ENCODE data around the gene OTP.

Gene OTP

DNA sequence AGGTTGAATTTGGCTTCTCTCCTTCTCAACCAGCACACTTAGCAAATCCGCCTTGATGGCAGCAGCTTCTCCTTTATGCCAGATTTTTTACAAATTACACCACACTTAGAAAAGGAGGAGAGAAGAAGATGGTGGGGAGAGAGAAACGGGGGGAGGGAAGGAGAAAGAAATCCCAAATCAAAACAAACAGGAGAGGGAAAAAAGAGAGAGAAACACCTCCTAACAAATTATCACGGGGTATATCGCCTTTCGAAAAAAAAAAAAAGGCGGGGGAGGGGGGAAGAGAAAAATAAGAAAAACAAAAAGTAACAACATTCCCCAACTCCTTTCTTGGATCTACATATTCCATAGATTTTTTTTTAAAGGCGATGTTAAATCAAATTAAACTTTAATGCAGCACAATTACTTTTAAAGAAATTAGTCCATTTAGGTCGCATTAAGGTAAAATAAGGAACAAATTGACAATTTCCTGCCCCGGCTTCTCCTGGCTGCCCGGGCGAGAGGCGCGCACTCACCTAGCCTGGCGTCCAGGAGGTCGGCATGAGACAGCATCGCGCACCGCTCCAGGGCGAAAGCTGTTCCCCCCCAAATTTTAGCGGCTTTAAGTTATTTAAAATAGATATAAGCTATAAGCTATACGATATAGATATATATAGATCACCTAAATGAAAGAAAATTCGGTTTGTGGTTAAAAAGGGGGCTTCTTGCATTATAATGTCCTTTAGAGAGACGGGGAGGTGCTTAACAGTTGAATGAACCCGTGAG, at the start of gene OTP:
TSS of gene OTP (minus strand) at position 716 of the 765 bp plus-strand sequence. CDS start at position 552, 164 bp downstream.
- no peak for DNase-seq (ENCODE audit: low read depth in 2 of 2)

DNA sequence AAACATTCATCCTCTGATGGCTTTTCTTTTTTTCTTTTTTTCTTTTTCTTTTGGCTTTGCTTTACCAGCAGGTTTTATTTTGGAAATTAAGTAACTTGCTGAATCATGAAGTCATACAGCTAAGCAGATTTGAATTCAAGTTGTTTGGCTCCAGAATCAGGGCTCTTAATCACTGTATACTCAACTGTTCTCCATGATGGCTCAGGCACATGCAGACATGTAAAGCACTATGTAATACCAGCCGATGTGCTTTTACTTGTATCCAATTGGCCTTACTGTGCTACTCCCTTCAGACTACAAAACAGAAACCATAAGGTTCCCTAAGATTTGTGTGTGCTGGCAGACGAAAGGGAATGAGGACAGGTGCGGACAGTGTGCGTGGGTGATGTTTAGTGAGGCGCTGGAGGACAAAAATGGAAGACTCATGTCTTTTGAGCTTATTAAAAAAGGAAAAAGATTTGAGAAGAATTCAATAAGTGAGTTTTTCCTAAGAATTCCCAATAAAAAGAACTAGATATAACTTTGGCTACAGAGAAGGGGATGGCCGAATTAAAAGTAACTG, 44.7 kb upstream of the OTP start:
- DNase-seq (ENCODE audit: low read depth in 2 of 2): no peak

DNA sequence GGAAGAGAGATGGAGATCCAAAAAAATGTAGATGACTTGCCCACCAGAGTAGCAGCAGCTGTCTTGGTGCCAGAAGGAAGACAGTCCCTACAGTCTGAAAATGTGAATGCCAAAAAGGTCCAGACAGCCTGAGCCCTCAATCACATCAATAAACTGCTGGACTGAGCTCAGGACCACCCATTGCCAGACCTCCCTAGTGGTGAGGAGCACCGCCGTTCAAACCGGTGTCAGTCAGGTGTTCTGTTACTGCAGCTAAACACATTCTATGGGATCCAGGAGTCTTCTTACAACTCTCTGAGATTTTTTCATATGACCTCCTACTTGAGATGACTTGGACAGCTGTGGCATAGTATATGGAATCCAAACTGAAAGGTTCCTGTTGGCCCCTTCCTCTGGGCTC, 32.0 kb upstream of the OTP start:
- DNase-seq (ENCODE audit: low read depth in 2 of 2): no peak

DNA sequence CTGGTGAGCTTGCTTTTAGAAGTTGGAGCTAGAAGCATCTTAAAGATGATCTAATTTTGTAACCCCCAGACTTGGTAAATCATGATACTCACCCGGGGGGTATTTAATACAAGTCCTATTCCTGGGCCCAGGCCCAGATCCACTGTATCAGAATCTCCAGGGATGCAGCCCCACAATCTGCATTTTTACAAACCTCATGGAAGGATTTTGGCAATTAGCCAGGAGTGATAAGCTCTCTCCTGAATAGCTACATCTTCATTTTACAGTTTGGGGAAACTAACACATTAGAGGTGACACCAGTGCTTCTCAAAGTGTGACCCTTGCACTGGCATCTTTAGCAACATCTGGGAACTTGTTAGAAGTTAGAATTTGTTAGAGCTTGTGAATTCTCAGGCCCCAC, 31.2 kb upstream of the OTP start:
- no peak for DNase-seq (ENCODE audit: low read depth in 2 of 2)

DNA sequence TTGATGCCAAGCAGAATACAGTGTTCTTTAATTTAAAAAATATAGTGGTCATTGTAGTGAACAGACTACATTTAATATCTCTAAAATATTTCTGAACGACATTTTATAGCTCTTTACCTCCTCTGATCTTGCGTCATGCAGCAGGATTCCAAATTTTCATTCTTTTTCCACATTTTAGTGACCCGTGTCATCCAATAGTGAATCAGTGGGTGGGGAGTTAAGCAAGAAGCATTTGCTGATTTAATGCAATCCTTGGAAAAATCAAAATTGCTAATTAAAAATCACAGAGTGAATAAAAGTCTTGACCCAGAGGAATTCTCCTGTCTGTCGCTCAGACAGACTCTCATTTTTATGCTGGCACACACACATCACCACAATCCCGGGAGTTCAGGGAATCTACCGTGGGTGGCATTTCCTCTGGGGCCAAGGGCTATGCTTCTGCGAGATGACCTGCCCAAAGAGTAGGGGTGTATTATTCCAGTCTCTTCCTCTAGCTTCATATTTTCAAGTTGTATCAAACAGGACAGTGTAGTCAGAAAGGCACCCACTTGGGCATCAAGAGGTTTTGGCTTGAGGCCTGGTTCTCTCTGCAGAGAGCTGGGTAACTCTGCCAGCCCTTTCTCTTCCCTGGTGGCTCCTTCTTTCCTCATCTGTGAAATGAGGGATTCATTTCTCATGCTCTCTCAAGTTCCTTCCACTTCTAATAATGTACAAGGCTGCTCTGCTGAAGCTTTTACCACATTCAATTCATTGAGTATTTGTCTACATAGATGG, 24.8 kb upstream of the OTP start:
- no peak for DNase-seq (ENCODE audit: low read depth in 2 of 2)

DNA sequence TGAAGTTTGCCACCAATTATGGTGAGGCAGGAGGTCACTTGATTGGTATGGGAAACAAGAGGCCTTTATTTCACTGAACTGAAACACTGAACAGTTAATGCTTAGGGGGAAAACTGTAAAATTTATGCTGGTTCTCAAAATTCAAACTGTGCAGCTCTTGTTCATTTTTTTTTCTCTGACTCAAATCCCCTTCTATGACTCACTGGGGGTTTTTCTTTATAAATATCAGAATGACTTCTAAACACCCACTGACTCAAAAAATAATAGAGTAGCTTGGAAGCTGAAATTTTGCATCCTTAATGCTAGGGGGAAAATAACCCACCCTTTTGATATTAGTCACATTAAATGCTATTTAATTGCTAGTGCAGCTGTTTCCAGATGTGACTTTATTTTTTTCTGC, 24.1 kb upstream of the OTP start:
- no peak for DNase-seq (ENCODE audit: low read depth in 2 of 2)

DNA sequence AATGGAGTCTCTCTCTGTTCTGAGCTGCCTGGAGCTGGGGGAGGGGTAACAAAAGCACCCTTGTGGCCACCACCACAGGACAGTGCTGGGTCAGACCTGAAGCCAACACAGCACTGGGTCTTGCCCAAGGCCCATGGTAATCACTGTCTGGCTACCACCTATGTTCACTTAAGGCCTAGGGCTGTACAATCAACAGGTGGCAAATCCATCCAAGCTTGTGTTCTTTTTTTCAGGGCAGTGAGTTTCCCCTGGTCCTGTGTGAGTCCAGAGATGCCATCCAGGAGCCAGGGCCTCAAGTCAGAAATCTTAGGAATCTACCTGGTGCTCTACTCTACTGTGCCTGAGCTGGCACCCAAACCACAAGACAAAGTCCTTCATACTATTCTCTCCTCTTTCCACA, 20.1 kb upstream of the OTP start:
- no peak for DNase-seq (ENCODE audit: low read depth in 2 of 2)

DNA sequence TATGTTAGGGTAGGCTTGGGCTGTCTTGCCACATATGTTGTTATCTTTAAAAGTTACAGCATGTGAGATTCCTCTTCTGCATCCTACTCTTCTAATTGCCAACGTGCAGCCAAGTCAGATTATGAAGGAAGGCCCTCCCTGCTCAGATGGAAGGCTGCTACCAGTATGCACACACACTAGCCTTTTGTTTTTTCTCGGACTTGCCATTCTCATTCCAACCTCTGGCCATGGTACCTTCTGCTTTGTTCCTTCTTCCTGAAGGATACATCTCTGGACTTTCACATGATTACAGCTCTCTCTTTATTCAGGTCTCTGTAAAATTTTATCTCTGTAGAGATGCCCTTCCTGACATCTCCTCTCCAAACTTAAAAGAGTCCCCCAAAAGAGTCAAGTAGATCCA, 12.8 kb upstream of the OTP start:
- DNase-seq (ENCODE audit: low read depth in 2 of 2): no peak

DNA sequence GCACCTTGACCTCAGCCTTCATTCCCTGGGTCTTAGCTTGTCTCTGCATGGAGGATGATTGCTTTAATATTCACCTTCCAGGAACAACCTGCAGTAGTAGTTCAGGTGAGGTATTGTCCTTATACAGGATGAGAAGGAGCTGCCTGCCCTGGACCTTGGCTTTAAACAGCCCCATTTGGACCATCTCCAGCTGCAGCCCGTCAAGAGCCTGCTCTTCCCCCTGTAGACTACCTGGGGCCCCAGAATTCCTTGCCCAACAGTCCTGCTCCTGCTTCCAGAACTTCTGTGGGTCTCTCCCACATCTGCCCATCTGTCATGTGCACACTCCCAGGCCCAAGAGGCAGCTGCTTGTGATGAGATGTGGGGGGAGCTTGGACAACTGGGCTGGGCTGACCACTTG, 12.2 kb upstream of the OTP start:
- DNase-seq (ENCODE audit: low read depth in 2 of 2): no peak

DNA sequence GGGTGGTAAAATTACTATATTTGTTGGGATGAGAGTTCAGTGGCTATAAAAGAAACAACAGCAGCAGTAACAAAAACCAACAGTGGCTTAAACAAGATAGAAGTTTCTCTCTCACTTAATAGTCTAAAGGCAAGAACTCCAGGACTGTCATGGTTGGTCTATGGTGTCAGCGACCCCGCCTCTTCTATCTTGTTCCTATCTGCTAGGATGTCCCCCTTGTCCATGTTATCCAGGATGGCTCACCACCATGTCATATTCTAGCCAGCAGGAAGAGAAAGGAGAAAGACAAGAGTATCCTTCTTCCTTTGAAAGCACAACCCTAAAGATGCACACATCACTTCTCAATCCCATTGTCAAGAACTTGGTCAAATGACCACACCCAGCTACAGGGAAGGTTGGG, 11.3 kb upstream of the OTP start:
- no peak for DNase-seq (ENCODE audit: low read depth in 2 of 2)

DNA sequence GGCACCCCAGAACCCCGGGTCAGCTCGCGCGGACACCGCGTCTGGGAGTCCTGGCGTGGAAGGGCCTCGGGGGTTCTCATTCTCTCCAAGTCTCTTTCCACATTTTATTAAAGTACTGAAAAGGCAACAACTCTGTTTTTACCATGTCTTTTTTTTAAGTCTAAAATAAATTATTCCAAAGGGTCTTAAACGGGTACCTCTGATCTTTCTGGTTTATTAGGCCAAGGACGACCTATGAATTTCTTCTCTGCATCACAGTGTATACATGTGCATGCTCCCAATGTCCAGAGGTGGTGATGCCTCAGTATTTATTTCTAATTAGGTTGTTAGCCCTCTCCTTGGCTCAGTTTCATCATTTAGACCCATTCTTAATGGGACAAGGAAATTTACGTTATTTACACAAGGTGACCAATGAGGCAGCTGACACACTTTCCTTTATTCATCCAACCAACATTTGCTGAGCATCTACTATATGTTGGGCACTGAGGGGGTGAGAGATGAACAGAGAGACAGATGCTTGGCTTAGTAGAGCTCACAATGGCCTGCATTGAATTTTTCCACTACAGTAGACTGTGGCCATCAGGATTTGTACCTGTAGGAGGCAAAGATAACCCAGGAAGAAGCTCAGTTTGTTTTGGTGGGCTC, 7.6 kb upstream of the OTP start:
- DNase-seq (ENCODE audit: low read depth in 2 of 2): no peak

DNA sequence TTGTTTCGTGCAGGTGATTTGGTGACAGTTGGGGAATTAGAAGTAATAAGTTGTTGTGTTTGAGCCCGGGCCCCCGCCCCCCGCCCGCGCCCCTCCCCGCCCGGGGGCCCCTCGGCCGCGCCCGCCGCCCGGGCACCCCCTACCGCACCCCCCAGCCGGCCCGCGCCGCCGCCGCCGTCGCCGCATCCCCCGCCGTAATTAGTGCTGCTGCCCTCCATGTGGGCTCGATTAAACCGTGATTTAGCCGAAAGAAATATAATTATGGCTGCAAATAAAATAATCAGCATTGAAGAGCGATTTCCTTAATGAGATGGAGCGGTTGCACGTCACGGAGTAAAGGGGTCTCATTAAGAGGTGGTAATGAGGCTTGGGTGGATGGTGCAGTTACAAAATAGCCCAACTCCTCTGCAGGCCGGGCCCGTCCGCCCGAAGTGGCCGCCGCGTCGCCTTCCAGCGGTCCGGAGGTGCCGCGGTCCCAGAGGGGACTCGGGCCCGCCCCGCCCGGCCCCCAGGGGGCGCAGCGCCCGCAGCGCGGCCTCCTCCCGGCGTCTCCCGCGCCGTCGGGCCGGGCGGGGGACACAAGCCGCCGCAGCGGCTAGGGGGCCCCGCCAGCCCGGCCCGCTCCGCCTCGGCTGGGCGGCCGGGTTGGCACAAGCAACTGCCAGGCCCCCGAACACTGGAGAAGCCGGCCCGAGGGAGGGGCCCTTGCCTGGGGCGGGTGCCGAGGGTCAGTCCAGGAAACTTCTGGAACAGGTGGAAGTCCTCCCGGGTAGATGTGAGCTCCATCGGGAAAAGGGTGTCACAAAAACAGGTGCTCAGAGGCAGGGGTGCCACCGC, 6.9 kb upstream of the OTP start:
- no peak for DNase-seq (ENCODE audit: low read depth in 2 of 2)

DNA sequence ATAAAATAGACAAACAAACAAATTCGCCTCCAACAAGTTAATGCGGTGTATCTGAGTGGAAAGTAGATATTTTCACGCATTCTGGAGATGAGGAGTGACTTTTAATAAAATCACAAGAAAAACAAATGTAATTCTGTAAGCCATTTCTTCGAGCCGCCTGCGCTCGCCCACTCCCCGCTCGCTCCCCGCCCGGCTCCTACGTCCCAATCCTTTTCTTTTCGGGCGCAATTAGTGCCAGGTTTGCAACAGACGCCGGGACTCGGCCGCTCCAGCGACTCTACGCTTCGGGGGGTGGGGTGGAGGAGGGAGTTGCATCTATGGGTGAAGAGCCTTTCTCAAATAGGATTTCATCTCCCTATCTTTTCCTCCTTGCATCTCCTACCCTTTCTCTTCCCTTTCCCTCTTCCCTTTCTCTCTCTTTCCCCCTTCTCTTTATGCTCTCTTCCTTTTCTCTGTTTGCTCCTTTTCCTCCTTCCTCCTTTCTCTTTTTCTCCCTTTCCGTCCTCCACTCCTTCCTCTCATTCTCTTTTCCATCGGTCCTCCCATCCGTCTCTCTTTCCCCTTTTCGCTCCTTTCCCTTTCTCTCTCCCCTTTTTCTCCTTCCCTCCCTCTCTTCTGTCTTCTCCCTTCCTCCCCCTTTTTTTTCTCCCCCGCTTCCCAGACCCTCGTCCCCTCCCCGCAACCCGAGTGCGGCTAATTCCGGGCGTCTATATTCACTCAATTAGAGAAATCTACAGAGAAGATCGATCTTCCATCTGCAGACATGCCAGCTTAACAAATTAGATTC, 6.1 kb upstream of the OTP start:
- DNase-seq (ENCODE audit: low read depth in 2 of 2): no peak

DNA sequence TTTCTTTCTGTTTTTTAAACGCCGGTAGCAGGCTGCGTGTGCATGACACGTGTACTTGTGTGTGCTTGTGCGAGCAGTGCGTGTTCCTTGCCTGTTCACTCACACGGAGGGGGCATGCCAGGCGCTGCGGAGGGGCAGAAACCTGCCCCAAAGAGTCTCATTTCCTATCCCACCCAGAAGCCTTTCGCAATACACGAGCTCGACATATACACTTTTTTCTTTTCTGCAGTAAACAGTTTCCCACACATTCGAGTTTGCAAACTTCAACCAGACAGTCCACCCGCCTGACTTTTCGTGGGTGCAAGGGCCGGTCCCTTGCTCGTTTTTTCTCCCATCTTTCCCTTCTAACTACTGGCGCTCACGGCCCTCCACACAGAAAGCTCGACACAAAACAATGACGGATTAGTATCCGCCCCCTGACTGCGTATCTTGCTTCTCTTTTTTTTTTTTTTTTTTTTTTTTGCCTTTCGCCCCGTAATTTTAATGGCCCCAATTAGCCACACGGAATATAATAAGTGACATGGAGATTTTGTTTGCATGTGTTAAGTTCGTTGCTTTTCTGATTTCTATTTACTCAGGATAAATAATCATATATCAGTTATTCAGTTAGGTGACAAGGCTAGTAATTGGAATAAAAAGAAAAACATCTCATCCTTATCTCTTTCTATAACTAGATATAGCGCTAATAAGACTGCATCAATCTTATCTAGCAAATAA, 5.3 kb upstream of the OTP start:
- DNase-seq (ENCODE audit: low read depth in 2 of 2): no peak

DNA sequence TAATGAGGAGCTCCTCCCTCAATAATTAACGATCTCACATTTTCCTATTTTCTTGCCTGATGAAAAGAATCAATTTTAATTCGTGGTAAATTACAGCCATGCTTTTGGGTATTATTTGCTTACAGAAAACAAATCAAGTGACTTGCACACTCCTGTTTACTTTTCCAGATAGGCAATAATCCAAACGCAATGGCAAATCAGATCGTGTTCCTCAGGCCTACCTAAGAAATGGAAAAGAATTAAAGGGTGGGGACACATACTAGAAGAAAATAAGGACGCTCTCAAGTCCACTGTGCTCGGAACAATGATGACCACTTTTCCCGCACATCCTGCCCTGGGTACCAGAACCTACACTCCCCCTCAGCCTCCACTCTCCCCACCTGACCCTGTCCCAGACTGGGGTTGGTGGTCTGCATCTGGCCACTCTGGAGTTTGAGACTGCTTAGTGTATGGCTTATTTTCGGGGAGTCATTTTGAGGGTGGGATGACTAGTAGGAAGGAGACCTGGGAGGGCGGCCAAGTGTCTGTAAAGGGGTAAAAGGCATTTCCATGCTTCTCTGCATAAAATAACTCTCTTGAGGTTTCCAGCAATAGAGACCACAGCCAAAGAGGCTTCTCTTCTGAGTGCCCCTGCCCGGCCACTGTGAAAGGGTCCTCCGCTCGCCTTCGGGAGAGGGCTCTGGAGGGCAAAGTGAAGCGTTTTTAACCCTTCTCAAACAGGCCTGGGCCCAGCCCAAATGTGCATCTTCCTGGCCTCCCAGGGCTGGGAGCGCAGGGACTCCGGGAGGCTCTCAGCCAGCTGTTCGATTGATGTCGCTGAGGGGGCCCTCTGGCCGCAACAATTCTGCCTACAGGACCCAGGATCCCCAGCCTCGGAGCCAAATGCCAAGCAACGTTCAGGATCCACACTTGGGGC, 4.5 kb upstream of the OTP start:
- no peak for DNase-seq (ENCODE audit: low read depth in 2 of 2)

DNA sequence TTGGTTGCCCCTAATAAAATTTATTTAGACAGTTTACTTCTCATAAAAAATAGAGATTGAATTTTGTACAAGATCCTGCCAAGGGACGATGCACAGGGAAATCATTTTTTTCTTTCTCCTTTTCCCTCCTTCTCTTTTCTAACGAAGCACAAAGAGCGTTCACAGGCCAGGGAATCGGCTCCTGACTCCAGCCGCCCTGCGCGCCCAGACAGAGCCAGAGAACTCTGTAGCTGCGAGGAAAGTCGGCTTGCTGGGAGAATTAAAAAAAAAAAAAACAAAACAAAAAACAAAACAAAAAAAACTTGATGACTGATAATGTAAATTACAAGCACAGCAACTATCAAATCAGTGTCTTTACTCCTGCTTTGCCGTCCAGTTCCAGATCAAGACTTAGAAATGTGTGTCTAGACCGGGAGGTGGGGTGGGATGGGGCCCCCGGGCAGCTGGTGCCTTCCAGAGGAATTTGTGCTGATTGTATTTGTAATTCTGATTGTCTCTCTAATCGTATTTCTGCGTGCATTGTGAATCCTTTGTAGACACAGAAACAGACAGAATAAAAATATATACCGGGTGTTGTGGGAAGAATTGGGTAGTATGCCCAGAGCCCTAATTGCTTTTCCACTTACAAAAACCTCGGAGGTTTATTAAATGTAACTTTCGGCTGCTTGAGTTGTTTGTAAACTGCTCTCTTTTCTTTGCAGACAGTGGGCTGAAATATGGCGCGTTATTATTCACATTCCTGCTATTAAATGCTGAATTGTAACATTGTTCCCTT, 3.6 kb upstream of the OTP start:
- no peak for DNase-seq (ENCODE audit: low read depth in 2 of 2)

DNA sequence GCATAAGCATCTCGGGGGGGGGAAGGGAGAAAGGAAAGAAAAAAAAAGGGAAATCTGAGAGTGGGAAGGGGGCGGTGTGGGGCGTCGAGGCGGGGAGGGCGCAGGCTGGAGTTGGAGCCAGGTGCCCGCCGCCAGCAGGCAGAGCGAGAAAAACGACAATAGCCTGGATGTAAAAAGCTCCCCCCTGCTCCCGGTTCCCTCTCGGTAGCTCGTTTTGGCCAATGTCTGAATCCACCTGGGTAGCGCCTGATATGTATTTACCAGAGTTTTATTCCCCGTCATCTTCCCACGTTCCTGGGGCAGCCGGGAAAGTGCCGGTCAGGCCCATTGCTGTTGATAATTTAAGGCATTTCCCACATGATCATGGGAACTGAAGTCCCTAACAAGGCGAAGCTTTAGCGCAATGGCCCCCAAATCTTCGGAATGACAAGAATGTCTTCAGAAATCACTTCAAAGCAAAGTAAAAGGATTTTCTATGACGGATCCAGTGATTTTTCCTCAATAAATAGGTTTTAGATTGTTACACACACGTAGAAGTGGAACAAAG, 3.0 kb upstream of the OTP start:
- no peak for DNase-seq (ENCODE audit: low read depth in 2 of 2)
